ENCODE data around the gene CREBRF. TPM values are rescaled to one million over a fixed set of nuclear protein-coding genes. Genes with fewer than 3 reads are reported as not detected.

The CREBRF gene
- total RNA-seq, 1 donor from 2014 or later = 18.4 TPM

- no peak for DNase-seq (ENCODE audit: low spot score)
These were observed 97.7 kb downstream of the CREBRF start for GRCh38 chr5:173153842-173154241.

GRCh38 chr5:173154619-173155018 lies 98.5 kb downstream of the CREBRF start:
- peak; percentile 35 for DNase-seq (ENCODE audit: low spot score)

GRCh38 chr5:173155912-173156311 lies 99.8 kb downstream of the CREBRF start:
- peak; percentile 16 for DNase-seq (ENCODE audit: low spot score)

GRCh38 chr5:173158366-173158765 lies 102.2 kb downstream of the CREBRF start:
- peak; percentile 41 for DNase-seq (ENCODE audit: low spot score)

GRCh38 chr5:173159256-173159655 lies 103.1 kb downstream of the CREBRF start:
- no peak for DNase-seq (ENCODE audit: low spot score)

GRCh38 chr5:173161148-173161547 lies 105.0 kb downstream of the CREBRF start:
- DNase-seq (ENCODE audit: low spot score) = no peak

- DNase-seq (ENCODE audit: low spot score) = no peak
These were observed 107.1 kb downstream of the CREBRF start for GRCh38 chr5:173163219-173163618.

GRCh38 chr5:173165177-173166016 lies 109.2 kb downstream of the CREBRF start:
- peak; percentile 45 for DNase-seq (ENCODE audit: low spot score)

- no peak for DNase-seq (ENCODE audit: low spot score)
These were observed 116.0 kb downstream of the CREBRF start for GRCh38 chr5:173172166-173172565.

- no peak for DNase-seq (ENCODE audit: low spot score)
These were observed 119.4 kb downstream of the CREBRF start for GRCh38 chr5:173175523-173175922.

- no peak for DNase-seq (ENCODE audit: low spot score)
These were observed 122.3 kb downstream of the CREBRF start for GRCh38 chr5:173178369-173178910.

- no peak for DNase-seq (ENCODE audit: low spot score)
These were observed 124.2 kb downstream of the CREBRF start for GRCh38 chr5:173180331-173180730.

- DNase-seq (ENCODE audit: low spot score) = no peak
These were observed 131.0 kb downstream of the CREBRF start for GRCh38 chr5:173187054-173187743.

GRCh38 chr5:173188280-173188679 lies 132.1 kb downstream of the CREBRF start:
- DNase-seq (ENCODE audit: low spot score) = no peak

Other genes starting within 250 kb of the CREBRF start
- gene ERGIC1, start 222.1 kb upstream of the CREBRF start, total RNA-seq = 201 TPM
- 28.2 TPM for gene RPL26L1, start 96.9 kb upstream of the CREBRF start, total RNA-seq
- gene ATP6V0E1, start 72.6 kb upstream of the CREBRF start, total RNA-seq = 319 TPM
- 11.7 TPM for gene BNIP1, start 88.2 kb downstream of the CREBRF start, total RNA-seq
- gene NKX2-5, start 178.9 kb downstream of the CREBRF start, total RNA-seq = not detected

Measured in mesenteric fat pad (tissue), 1 donor.